Measurements from ENCODE around the gene DIP2C.

DIP2C gene

DNA sequence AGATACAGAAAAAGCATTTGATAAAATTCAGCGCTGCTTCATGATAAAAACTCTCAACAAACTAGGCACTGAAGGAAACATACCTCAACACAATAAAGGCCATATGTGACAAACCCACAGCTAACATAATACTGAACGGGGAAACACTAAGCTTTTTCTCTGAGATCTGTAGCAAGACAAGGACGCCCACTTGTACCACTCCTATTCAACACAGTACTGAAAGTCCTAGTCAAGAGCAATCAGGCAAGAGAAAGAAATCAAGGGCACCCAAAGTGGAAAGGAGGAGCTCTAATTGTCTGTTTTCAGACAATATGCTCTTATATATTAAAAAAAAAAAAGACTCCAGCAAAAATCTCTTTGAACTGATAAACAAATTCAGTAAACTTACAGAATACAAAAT lies 13.3 kb downstream of the DIP2C start:
- no peak for DNase-seq (ENCODE audit: low read depth in 1 of 2, low spot score in 1 of 2)

DNA sequence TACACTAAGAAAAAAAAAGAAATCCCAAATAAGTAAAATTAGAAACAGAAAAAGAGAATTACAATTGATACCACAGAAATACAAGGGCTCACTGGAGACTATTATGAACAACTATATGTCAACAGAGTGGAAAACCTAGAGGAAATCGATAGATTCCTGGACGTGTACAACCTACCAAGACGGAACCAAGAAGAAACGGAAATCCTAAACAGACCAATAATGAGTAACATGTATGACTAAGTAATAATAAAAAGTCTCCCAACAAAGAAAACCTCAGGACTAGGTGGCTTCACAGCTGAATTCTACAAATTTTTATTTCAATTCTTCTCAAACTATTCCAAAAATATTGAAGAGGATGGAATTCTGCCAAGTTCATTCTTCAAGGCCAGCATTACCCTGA lies 13.9 kb downstream of the DIP2C start:
- DNase-seq (ENCODE audit: low read depth in 1 of 2, low spot score in 1 of 2), result no peak

GRCh38 chr10:673492-673891 lies 16.0 kb downstream of the DIP2C start:
- no peak for DNase-seq (ENCODE audit: low read depth in 1 of 2, low spot score in 1 of 2)

GRCh38 chr10:672992-673391 lies 16.5 kb downstream of the DIP2C start:
- DNase-seq (ENCODE audit: low read depth in 1 of 2, low spot score in 1 of 2), result no peak

GRCh38 chr10:672203-672602 lies 17.3 kb downstream of the DIP2C start:
- DNase-seq (ENCODE audit: low read depth in 1 of 2, low spot score in 1 of 2), result no peak

GRCh38 chr10:670990-671389 lies 18.5 kb downstream of the DIP2C start:
- no peak for DNase-seq (ENCODE audit: low read depth in 1 of 2, low spot score in 1 of 2)

- no peak for DNase-seq (ENCODE audit: low read depth in 1 of 2, low spot score in 1 of 2)
Measured at GRCh38 chr10:670038-670437, 19.4 kb downstream of the DIP2C start.

- no peak for DNase-seq (ENCODE audit: low read depth in 1 of 2, low spot score in 1 of 2)
Measured at GRCh38 chr10:668786-669485, 20.5 kb downstream of the DIP2C start.

DNA sequence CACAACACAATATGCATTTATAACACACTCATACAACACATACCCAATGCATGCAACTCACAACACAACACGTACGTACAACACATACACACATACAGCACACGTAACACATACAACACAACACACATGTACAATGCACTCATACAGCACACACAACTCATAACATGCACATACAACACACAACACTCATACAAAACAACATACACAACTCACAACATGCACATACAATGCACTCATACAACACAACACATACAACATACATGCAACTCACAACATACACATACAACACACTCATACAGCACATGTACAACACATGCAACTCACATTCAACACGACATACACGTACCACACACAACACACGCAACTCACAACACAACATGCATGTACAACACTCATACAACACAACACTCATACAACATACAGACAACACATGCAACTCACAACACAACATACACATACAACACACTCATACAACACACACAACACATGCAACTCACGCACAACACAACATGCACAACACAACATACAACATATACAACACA lies 21.8 kb downstream of the DIP2C start:
- DNase-seq (ENCODE audit: low read depth in 1 of 2, low spot score in 1 of 2), result no peak

DNA sequence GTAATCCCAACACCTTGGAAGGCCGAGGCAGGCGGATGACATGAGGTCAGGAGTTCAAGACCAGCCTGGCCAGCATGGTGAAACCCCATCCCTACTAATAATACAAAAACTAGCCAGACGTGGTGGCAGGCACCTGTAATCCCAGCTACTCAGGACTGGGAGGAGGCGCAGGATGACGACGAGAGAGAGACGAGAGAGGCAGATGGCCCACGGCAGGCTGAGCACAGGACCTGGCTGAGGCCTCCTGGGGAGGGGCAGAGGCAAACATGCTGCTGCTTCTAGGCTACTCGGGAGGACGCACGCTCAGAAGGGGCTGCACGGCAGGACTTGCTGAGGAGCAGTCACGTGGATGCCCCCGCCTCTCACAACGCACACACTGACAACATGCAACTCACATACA lies 22.4 kb downstream of the DIP2C start:
- no peak for DNase-seq (ENCODE audit: low read depth in 1 of 2, low spot score in 1 of 2)

- DNase-seq (ENCODE audit: low read depth in 1 of 2, low spot score in 1 of 2), result no peak
Measured at GRCh38 chr10:666237-667012, 23.0 kb downstream of the DIP2C start.

GRCh38 chr10:665579-666091 lies 23.8 kb downstream of the DIP2C start:
- no peak for DNase-seq (ENCODE audit: low read depth in 1 of 2, low spot score in 1 of 2)

- no peak for DNase-seq (ENCODE audit: low read depth in 1 of 2, low spot score in 1 of 2)
Measured at GRCh38 chr10:664893-665292, 24.6 kb downstream of the DIP2C start.

DNA sequence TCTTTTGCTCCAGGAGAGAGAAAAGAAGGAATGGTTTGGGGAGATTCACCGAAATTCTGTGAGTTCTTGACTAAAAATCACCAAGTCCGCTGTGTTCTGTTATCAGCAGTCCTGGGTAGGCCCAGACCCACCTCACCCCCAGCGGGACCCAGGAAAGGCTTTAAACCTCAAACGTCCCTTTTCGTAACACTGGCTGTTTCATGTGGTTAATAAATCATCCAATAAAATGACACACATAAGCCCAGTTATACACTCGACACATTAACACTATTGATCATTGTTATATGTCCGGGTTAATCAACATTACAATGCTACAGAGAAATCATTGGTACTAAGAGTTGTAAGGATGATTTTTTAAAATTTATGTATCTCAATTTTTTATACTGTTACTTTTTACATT lies 25.2 kb downstream of the DIP2C start:
- no peak for DNase-seq (ENCODE audit: low read depth in 1 of 2, low spot score in 1 of 2)

DNA sequence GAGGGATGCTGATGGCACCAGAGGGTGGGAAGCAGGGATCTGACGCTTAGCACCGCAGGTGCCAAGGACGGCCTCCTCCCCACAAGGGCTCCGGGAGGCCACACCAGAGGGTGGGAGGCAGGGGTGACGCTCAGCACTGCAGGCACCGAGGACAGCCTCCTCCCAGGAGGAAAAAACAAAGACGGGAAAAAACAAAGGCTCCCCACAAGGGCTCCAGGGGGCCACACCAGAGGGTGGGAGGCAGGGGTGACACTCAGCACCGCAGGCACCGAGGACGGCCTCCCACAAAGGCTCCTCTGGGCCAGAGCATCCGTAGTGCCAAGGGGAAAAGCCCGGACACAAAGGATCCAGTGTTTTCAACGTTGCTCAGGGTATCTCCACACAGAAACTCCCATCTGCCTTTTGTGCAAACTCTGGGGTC lies 25.6 kb downstream of the DIP2C start:
- no peak for DNase-seq (ENCODE audit: low read depth in 1 of 2, low spot score in 1 of 2)

DNA sequence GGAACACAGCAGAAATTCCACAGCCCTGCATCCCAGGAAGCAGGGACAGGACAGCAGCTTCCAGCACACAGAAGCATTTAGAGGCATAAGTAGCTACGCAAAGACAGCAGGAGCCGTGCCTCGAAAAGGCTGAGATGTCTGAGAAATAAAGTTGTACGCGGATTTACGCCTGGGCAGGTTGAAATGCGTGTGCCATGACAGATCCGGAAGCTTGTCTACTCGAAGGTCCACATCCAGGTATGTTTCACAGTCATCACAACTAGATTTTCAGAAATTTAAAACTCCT lies 26.1 kb downstream of the DIP2C start:
- DNase-seq (ENCODE audit: low read depth in 1 of 2, low spot score in 1 of 2), result no peak

DNA sequence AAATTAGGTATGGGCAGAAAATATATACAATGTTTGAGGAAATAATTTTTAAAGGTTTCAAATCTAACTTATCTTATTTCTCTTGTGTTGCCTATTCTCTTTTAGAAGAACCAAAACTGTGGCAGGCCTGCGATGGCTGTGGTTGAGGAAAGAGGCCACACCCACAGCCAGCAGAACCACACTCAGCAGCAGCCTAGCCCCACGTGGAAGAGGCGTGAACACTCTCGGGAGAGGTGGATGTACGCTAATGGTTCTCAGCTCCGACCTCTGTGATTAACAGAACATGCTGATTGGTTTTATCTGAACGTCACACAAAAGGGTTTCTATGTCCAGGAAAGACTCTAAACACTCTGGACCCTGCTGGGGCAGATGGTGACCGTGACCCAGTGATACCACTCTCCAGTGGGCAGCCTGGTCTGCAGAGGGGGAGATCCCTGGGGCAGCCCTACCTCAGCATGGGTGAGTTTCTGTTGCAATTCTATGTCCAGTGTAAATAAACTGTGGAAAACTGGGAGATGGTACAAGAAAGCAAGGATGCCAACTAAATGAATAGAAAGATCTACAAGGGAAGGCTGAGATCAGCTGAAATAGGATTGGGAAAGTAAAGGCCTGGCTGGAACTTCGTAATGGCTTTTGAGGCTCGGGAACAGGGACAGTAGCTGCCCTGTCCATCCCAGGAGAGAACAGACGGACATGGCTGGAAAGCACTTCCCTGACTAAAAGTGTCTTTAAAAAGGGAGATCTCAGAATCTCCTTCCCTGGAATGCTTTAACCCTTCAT lies 26.6 kb downstream of the DIP2C start:
- DNase-seq (ENCODE audit: low read depth in 1 of 2, low spot score in 1 of 2), result no peak

GRCh38 chr10:662223-662605 lies 27.3 kb downstream of the DIP2C start:
- DNase-seq (ENCODE audit: low read depth in 1 of 2, low spot score in 1 of 2), result no peak

DNA sequence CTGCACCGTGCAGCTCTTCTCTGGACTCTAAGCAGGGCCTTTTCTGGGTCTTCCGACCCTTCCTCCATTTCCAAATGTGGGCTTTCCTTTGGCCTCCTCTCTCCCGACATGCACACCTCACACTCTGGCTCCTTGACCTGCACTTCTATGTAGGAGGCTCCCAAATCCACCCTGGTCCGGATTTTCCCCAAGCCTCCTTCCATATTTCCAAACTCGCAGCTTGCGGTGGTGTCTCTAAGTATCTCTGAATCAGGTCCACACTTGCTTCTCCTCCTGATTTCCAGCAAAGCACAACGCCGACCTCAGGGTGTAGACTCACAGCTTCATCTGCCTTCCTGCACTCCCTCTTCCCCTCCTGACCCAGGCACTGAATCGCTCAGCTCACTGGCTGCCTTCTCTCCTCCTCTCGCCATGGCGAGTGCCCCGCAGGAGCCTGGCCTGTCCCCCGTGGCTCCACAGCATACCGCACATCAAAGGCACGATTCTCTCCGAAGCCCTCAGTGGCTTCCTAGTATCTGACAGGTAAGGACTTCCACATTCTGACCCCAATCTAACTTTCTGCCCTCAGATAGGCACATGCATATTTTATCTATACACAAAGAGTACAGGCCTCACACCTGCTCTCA lies 27.8 kb downstream of the DIP2C start:
- DNase-seq (ENCODE audit: low read depth in 1 of 2, low spot score in 1 of 2), result no peak

DNA sequence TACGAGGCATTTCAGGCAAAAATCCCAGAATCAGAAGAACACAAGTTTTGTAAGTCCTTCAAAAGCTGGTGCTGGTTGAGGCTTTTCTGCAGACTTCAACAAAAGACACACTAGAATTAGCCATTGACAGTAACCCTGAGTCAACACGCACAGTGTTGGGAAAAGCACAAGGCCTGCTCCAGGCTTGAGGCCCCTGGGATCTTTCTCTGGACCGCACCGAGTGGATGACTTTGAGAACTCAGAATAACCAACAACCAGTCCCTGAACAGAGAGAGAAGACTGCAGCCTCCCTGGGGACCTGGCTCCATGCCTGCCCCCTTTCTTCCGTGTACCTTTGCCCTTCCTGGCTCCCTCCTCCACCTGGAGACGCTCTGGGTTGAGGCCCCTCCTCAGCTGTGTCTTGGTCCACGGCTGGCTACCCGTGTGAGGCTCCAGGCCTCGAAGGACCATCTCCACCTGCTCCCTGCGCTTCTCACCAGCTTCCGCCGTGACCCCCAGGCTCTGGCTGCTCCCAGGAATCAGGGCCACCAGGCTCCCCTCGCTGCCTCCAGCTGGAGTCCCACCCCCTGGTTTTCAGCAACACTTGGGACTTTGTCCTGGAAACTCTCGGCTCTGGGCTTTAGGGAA lies 28.4 kb downstream of the DIP2C start:
- DNase-seq (ENCODE audit: low read depth in 1 of 2, low spot score in 1 of 2), result no peak

DNA sequence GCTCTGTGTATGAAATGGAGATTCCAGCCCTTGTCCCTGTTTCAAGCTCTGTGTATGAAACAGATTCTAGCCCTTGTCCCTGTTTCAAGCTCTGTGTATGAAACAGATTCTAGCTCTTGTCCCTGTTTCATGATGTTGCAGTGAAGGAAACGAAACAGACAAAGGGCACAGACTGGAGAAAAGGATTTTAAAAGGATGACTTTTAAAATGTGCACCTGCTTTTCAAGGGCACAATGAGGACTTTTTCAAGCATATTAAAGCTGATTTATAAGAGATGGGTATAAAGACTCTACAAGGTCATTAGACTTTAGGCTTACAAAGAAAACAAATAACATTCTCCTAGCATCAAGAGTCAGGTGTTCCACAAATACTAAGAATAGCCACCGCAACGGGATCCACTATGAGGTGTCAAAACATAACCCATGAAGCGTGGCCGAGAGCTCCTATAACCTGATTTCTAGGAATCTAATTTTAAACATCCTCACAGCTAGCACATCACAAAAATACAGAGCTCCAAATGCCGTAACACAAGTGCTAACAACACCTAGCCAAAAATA lies 29.0 kb downstream of the DIP2C start:
- no peak for DNase-seq (ENCODE audit: low read depth in 1 of 2, low spot score in 1 of 2)
